Fibroblast of lung (primary cell): ENCODE data around the gene KCND1.

Experiments
- CTCF ChIP-seq, 2 donors: IDR thresholded peaks in 1 of 2; conservative IDR thresholded peaks in 1 of 2; 1 replicate in 1 of 2; 2 replicates in 1 of 2; pipeline ENCODE4 v1.5.1; 2011 to 2012; ENCODE audit warnings: low read length in 2 of 2, control low read depth in 1 of 2, inconsistent platforms in 1 of 2, low read depth in 1 of 2, mild to moderate bottlenecking in 1 of 2
- EZH2 ChIP-seq: IDR thresholded peaks from 2 replicates; pipeline ENCODE4 v1.5.1; 2012; ENCODE audit warnings: low read length, control low read depth, mild to moderate bottlenecking; ENCODE audit errors: missing control alignments

- TF ChIP-seq CTCF (conservative IDR thresholded peaks at IDR 0.05 in 1 of 2, IDR thresholded peaks at IDR 0.05 in 1 of 2; ENCODE audit: low read depth in 1 of 2, low read length in 2 of 2) (no peak), EZH2 (no peak)
Measured at GRCh38 chrX:48939524-48940228, 32.0 kb downstream of the KCND1 start.
